ENCODE measurements around the gene SERINC2.

- TF ChIP-seq CTCF (IDR thresholded peaks at IDR 0.05 in 8 of 11, conservative IDR thresholded peaks at IDR 0.05 in 3 of 11) (no peak), POLR2AphosphoS5 (IDR thresholded peaks at IDR 0.05) (no peak)
Observed at GRCh38 chr1:31370021-31370420, 43.0 kb upstream of the SERINC2 start.

All from spleen (tissue), 7 donors.